GM23248 (cell line): ENCODE results near the gene FUBP1.

Experiments used
- EZH2 ChIP-seq: fragments of 200-600 bp; sonication (generic); IDR thresholded peaks from 2 replicates; pipeline ENCODE4 v1.6.1; 2018; ENCODE audit warnings: antibody characterized with exemption, mild to moderate bottlenecking; ENCODE audit not compliant: insufficient read depth, poor library complexity, severe bottlenecking
- EZH2phosphoT487 ChIP-seq: fragments of 200-600 bp; sonication (generic); IDR thresholded peaks from 2 replicates; pipeline ENCODE4 v1.6.1; 2018; ENCODE audit warnings: antibody characterized with exemption, moderate library complexity, mild to moderate bottlenecking, low read depth; ENCODE audit not compliant: insufficient read depth

DNA sequence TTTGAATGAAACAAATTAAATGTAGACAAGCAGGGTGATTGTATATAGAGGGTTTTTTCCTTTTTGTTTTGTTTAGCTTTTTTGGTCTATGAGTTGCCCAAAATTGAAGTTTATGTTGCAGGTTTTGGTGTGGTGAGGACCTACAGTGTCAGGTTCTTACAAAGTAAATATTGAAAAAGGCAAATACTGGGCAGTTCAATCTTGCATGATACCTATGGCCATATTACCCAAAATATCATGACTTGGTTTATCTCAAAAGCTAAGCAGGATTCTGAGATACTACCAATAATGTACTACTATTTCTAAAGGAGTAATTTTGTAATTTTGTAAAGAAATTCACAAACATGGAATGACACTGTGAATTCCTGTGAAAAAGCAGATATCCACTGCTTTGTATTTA, 27.6 kb upstream of the FUBP1 start:
- TF ChIP-seq EZH2 (no peak), EZH2phosphoT487 (no peak)
